H1 (cell line): ENCODE measurements around the gene ZFP1. TPM values are rescaled to one million over a fixed set of nuclear protein-coding genes. Genes with fewer than 3 reads are reported as not detected.

ENCODE experiments used
- CTCF ChIP-seq, 3 experiments: IDR thresholded peaks; 1 replicate in 2 of 3; 2 replicates in 1 of 3; pipeline versions ENCODE4 v1.5.1 to v1.6.1; 2011; ENCODE audit warnings: low read length in 3 of 3, mild to moderate bottlenecking in 3 of 3, inconsistent platforms in 2 of 3, low read depth in 1 of 3, moderate library complexity in 1 of 3; ENCODE audit not compliant: insufficient read depth in 1 of 3; ENCODE audit errors: control extremely low read depth in 1 of 3
- polyA plus RNA-seq, 7 experiments: library from polyadenylated mRNA; depleted of rRNA in 3 of 7; stranded (reverse) in 5 of 7; unstranded in 2 of 7; fragments of >200 nt in 5 of 7; fragments of 200-250 nt in 2 of 7; gene quantifications; 1 replicate in 5 of 7; 2 replicates in 1 of 7; 4 replicates in 1 of 7; pipeline versions ENCODE4 v1.2.1 to v1.2.3, GENCODE V29; 2011 to 2013; ENCODE audit warnings: missing spikeins in 2 of 7, mixed read lengths in 2 of 7
- total RNA-seq: library from RNA; stranded (reverse); fragmentation: NEBNext Ultra II Directional; extraction: Animal tissue kit (Norgen Biotek cat#: 25700); gene quantifications from 2 replicates; pipeline ENCODE4 v1.2.1, GENCODE V29; 2021

ZFP1 gene
- total and polyA plus RNA-seq, 2 of the 8 experiments (the other 6 are each of a cell fraction or from before 2014, with no cell fraction given) = 4.0 to 11.2 TPM

GRCh38 chr16:75195811-75196790 is 47.8 kb downstream of the ZFP1 start (continued):
- no peak for TF ChIP-seq CTCF (IDR thresholded peaks at IDR 0.05; ENCODE audit: control extremely low read depth in 1 of 3, insufficient read depth in 1 of 3, low read depth in 1 of 3, low read length in 3 of 3)
